ENCODE measurements around the gene LPO.

LPO gene

GRCh38 chr17:58306131-58306951, 68.0 kb downstream of the LPO start:
- no peak for DNase-seq

DNA sequence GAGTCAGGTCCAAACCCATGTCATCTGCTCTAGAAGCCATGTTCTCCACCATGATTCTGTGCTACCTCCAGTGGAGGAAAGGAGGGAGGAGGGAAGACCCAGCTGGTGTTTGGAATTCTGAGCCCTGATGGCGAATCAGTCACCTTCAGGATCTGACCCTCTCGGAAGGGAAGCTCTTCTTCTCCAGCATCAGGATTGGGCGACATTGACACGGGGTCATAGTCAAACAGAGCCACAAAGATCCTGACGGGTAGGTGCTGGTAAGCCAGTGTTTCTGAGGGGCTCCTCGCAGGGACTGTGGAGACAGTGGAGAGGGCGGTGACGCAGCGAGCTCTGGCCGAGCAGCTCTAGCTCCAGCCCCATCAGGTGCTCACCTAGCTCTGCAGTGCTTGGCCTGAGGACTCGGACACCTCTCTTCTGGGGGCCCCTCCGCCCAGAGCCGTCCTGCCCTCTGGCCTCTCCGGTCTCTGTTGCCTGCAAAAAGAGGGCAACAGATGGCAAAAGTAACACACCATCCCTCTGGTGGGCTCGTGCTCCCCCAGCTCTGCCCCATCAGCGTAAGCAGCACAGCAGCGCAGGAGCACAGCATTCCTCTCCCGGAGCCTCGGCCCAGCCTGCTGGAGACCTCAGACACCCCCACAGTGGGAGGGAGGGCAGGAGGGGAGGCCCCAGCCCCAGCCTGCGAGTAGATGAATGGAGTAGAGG, 69.2 kb downstream of the LPO start:
- no peak for DNase-seq

GRCh38 chr17:58308173-58308984, 70.0 kb downstream of the LPO start:
- no peak for DNase-seq

- no peak for DNase-seq
Measured at GRCh38 chr17:58308985-58309917, 70.9 kb downstream of the LPO start.

DNA sequence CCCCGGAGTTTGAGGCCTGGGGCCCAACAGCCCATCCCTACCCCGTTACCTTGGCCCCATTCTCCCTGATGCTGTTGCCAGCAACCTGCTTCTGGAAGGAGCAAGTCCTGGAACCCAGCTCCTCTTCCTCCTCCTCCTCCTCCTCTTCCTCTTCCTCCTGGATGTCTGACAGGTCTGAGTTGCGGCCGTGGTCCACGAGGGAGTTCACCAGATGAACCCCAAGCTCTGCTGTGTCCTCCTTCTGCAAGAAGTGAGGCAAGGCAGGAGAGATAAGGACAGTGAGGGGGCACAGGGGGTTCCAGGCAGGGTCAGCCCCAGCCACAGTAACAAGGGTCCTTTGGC, 71.5 kb downstream of the LPO start:
- no peak for DNase-seq

DNA sequence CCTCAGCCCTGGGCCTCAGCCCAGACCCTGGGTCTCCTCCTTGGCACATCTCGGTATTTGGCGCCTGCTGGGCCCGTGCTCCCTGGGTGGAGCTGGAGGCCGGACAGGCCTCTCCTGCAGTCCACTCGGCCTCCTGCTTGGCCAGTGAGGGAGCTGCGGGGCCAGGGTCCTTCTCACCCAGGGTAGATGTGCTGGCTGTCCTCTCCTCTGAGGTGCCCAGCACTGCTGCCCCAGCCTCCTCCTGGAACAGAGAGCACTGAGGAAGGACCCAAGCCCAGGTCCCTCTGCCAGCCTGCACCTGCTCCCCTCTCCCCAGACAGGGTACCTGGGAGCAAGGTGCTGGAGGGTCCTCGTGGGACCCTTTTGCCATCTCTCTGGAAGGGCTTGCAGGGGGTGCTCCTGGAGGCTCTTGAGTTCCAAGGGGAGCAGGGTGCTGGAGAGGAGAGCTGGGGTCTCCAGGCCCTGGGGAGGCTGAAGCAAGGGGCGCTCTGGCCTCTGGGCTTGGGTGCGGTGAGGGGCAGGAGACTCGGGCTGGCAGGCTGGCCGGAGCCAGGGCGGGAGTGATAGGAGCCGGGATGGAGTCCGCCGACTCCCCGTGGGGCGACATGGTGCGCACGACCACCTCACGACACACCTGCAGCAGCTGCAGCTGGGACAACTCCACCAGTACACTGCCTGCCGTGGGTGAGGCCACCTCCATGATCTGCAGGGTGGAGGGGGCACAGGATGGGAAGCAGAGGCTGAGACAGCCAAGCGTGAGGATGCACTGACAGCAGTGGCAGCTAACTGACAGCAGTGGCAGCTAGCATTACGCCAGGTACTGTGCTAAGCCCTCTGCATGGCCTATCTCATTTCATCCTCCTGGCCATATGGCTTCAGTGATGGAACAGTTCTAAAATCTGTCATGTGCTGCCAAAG, 72.4 kb downstream of the LPO start:
- DNase-seq = no peak

GRCh38 chr17:58311429-58311894, 73.1 kb downstream of the LPO start:
- no peak for DNase-seq

DNA sequence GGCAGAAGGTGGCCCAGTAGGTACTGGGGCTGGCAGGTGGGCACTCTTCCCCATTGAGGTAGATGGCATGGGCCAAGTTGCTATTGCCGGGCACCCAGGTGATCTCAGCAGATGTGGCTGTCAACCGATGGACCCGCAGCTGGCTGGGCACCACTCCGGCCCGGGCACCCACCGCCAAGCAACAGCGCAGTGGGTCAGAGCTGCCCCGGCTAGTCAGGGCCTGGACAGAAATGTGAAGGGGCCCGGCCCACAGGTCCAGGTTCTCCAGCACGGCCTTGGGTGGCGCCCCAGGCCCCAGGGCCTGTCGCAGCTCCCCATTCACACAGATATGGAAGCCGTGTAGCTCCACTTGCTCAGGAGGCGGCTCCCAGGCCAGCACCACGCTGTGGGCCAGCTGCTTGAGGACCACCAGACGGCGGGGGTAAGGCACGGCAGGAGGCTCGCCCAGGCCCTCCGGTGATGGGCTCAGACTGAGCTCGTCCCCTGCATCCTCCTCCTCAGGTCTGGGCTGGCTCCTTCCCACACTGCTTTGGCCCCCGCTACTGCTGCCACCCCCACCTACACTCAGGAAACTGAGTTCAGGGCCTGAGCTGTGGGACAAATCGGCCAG, 73.7 kb downstream of the LPO start:
- no peak for DNase-seq

GRCh38 chr17:58312829-58313228, 74.4 kb downstream of the LPO start:
- DNase-seq = no peak

GRCh38 chr17:58313815-58314705, 75.7 kb downstream of the LPO start:
- no peak for DNase-seq

DNA sequence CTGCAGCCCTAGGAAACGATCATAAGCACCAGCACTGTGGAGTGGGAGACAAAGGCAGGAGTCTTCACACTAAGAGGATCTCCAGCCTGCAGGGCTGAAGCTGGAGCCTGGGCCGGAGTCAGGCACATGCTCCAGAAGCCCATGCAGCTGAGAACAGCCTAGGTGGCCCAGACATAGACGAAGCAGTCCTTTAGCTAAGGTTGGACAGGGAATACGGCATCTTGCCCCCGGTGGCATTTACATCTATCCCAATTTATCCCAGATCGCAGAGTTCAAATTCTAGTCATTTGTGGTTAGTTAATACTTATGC, 76.3 kb downstream of the LPO start:
- DNase-seq = no peak

DNA sequence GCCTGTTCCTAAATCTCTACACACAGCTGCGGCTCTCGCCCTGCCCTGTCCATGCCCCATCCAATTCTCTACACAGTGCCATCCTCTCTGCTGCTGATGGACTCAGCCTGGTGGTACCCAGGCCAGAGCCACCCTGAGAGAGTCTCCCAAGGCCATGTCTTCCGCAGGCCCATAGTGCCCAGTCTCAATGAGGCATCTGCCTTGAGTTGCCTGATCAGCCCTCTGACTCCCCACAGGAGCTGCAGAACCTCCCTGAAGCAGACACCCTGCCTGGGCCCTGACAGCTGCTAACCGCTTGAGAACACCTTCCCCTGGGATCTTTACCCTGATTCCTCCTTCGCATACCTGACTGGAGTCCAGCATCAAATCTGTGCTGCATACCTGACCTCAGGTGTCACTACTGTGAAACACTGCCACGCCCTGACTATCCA, 76.9 kb downstream of the LPO start:
- DNase-seq = peak; percentile 1

DNA sequence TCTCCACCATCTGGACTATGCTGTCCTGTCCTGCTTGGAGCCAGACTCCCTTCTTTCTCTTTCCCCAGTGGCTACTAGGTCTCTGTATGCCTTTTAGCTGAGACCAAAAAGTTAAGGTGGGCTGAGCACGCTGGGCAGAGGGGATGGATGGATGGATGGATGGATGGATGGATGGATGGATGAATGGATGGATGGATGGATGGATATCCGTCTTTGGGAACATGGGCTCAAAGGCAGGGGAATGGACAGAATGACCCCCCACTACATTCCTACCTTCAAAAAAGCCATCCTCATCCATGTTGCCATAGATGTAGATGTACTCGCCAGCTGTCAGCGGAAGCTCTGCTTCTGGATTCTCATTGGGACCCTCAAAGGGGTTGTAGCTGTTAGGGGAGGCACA, 77.4 kb downstream of the LPO start:
- no peak for DNase-seq

DNA sequence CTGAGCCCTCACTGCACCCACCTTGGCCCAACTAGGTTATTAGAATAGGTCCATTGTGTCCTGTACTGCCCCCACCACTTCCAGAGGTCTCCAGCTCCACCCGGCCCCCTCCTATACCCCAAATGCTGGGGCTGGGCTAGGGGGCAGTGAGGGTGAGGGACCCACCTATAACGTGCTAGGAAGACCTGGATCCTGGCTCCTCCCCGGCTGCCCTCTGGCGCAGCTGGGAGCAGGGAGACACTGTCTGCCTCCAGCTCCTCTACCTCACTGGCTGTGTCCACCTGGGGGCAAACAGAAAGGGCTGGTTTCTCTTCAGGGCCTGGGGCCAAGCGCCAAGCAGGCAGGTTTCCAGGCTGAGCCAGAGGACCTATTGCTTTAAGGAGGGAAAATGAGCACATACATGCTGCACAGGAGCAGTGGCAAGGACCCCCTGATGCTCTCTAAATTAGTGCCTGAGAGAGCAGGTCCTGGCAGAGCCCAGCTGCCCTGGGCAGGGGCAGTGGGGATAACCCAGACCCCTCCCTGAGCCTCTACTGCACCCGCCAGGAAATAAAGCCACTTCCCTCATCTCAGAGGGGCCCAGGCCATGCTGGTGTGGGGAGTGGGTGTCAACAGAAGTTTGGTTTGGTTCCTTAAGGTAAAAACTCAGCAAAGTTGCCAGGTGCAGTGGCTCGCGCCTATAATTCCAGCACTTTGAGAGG, 78.0 kb downstream of the LPO start:
- DNase-seq = peak; percentile 2

DNA sequence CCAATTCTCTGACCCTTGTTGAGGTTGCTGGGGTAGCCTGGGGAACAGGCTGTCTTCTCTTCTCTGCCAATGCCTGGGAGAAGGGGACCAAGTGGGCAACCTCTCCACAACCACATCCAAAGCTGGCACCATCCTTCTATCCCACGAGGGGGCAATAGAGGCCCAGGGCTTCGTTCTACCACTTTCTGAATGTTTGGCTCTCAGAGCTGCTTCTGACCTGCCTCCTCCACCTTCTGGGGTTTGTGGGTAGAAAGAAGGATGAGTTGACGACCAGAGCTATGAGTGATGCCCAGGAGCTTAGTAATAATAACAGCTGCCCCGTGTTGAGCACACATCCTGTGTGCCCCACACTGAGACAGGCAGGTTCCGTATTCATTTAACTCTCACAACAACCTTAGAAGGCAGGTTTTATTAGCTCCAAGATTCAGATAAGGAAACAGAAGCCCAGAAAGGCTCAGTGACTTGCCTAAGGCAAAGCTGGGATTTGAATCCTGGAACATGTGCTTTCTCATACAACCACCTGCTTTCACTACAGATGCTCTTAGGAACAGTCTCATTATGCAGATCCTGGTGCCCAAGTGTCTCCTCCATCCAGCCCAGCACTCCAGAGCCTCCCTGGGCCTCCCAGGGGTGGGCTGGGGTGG, 79.2 kb downstream of the LPO start:
- DNase-seq = peak; percentile 82

DNA sequence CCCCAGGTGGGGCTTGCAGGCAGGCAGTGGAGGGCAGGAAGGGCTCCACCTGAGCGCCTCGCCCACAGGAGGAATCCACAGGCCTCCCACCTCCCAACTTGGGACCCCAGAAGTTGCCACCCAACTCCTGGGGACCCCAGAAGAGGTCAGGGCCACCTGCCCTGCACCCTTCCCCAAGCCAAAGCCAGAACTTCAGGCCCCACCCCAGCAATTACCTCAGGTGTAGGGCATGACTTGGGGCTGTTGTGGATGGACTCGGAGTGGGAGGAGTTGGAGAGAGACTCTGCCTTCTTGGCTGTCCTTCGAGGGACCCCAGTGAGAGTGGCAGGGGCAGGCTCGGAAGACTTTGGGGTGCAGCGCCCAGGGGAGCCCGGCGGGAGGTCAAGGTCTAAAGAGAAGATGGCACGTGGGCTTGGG, 79.7 kb downstream of the LPO start:
- no peak for DNase-seq
